ENCODE data around the gene ABCA3.

ABCA3 gene

GRCh38 chr16:2317231-2318020 lies 23.1 kb downstream of the ABCA3 start:
- TF ChIP-seq, protein P1, sequence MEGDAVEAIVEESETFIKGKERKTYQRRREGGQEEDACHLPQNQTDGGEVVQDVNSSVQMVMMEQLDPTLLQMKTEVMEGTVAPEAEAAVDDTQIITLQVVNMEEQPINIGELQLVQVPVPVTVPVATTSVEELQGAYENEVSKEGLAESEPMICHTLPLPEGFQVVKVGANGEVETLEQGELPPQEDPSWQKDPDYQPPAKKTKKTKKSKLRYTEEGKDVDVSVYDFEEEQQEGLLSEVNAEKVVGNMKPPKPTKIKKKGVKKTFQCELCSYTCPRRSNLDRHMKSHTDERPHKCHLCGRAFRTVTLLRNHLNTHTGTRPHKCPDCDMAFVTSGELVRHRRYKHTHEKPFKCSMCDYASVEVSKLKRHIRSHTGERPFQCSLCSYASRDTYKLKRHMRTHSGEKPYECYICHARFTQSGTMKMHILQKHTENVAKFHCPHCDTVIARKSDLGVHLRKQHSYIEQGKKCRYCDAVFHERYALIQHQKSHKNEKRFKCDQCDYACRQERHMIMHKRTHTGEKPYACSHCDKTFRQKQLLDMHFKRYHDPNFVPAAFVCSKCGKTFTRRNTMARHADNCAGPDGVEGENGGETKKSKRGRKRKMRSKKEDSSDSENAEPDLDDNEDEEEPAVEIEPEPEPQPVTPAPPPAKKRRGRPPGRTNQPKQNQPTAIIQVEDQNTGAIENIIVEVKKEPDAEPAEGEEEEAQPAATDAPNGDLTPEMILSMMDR (IDR thresholded peaks at IDR 0.05; ENCODE audit: unreplicated experiment in 3 of 3): no peak
- Mint-ChIP-seq H3K27me3 (ENCODE audit: low read depth) (peaks cover 12% of the 10 kb centered on the region), H3K4me3 (no peak overlapping the region), H3K27ac (no peak overlapping the region), H3K9me3 (no peaks in the 10 kb centered on the region), H3K36me3 (ENCODE audit: low read depth) (no peaks in the 10 kb centered on the region), H3K4me1 (peaks cover 5% of the 10 kb centered on the region)

DNA sequence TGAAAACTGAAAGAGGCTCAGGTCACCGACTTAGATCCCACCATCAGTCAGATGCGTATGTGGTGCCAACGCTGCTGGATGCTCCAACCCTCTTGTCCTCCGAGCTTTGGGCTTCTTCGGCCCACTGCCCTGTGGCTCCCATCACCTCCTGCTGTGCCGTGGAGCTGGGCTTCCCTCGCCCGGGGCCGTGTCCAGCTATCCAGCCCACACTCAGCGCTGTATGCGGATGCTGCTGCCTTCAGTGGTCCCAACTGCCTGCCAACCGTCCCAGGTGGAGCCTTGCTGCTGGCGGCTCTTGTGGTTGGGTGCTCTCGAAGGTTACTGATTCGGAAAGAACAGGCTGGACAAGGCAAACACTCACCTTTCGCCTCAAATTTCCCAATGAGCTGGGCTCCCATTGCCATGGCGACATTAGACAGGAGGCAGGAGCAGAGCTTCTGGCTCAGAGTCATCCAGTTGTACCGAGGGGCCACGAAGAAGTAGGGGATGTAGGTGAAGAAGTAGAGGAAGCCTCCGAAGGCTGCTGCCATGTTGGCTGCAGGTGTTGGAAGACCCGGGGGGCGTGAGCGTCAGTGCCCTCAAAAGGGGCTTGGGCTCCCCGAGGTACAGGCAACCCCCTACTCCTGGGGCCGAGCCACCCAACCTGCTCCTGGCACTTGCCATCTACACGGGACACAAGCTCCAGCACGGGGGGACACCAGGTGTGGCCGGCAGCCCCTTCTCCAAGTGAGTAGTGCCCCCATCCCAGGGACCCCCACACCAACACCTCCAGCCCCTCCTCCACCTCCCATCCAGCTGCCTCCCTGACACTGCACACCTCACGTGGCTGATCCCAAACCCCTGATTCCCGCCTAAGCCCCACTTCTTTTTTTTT lies 32.2 kb downstream of the ABCA3 start:
- H3K4me3 Mint-ChIP-seq: no peak overlapping the region
- no peaks in the 10 kb centered on the region for H3K9me3 Mint-ChIP-seq
- no peaks in the 10 kb centered on the region for H3K4me1 Mint-ChIP-seq
- TF ChIP-seq, protein P1 (IDR thresholded peaks at IDR 0.05; ENCODE audit: unreplicated experiment in 3 of 3): no peak
- H3K27me3 Mint-ChIP-seq (ENCODE audit: low read depth): peaks cover 5% of the 10 kb centered on the region
- no peak overlapping the region for H3K27ac Mint-ChIP-seq
- no peaks in the 10 kb centered on the region for H3K36me3 Mint-ChIP-seq (ENCODE audit: low read depth)

DNA sequence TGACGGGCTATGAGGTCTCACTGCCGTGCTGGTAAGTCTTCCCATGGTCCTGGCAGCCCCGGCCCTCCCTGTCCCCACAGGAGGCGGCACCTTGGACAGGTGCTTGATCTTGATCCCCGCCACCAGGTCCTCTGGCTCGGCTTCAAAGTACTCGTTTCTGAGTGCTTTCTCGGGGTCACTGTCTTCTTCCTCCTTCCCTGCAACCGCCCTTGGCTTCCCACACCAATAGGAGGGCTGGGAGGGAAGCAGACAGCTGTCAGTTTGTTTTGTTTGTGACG lies 40.7 kb downstream of the ABCA3 start:
- Mint-ChIP-seq H3K4me3 (no peak overlapping the region), H3K9me3 (no peaks in the 10 kb centered on the region), H3K27me3 (ENCODE audit: low read depth) (no peaks in the 10 kb centered on the region), H3K27ac (no peak overlapping the region), H3K36me3 (ENCODE audit: low read depth) (no peaks in the 10 kb centered on the region), H3K4me1 (no peaks in the 10 kb centered on the region)
- TF ChIP-seq, protein P1 (IDR thresholded peaks at IDR 0.05; ENCODE audit: unreplicated experiment in 3 of 3): no peak

DNA sequence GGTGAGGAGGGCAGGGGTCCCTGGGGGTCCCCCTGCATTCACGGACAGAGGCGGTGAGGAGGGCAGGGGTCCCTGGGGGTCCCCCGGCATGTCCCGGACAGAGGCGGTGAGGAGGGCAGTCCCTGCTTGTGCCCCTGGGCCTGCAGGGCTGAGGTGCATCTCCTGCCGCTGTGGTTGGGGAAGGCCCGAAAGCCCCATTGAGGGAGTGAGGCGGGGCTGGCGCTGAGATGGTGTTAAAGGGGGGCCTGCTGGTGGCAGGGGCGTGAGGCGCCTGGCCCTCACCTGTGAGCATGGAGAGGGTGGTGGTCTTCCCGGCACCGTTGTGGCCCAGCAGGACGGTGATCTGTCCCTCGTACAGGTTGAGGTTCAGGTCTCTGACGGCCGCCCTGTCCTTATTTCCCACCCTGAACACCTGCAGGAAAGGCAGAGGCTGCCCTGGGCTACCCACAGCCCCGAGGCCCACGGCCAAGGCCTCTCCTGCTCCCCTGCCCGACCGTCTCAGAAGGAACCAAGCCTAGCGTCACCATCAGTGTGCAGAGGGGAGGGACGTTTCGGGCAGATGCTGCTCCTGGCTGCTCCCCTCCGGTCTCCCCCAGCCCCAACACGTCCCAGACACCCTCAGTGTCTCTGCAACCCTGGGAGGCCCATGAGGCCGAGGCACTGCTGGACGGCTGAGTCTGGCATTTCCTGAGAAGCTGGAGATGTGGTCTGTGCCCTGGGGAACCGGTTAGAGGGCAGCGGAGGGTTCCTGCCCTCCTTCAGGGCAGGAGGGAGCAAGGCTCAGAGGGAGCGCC lies 41.2 kb downstream of the ABCA3 start:
- Mint-ChIP-seq H3K27me3 (ENCODE audit: low read depth) (no peaks in the 10 kb centered on the region), H3K4me1 (no peaks in the 10 kb centered on the region), H3K4me3 (no peak overlapping the region), H3K9me3 (no peaks in the 10 kb centered on the region), H3K27ac (no peak overlapping the region), H3K36me3 (ENCODE audit: low read depth) (no peaks in the 10 kb centered on the region)
- TF ChIP-seq, protein P1 (IDR thresholded peaks at IDR 0.05; ENCODE audit: unreplicated experiment in 3 of 3): no peak

DNA sequence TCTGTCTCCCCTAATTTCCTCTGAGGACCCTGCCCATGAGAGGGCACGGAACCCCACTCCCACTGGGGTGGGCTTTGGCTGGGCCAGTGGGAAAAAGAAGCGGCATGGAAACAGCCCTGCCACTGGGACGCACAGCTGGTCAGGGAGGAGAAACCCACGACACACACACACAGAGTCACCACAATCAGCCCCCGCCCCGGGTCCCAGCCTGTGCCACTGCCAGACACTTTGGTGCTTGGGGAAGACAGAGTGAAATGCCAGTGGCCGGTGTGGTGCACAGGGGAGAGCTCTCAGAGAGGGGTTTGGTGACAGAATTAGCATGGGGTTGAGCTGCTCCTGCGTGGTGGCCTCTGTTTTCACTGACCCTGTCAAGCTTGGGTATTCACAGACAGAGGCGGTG lies 41.9 kb downstream of the ABCA3 start:
- H3K4me3 Mint-ChIP-seq: no peak overlapping the region
- TF ChIP-seq, protein P1 (IDR thresholded peaks at IDR 0.05; ENCODE audit: unreplicated experiment in 3 of 3): no peak
- H3K27me3 Mint-ChIP-seq (ENCODE audit: low read depth): no peaks in the 10 kb centered on the region
- H3K9me3 Mint-ChIP-seq: no peaks in the 10 kb centered on the region
- no peaks in the 10 kb centered on the region for H3K4me1 Mint-ChIP-seq
- H3K27ac Mint-ChIP-seq: no peak overlapping the region
- H3K36me3 Mint-ChIP-seq (ENCODE audit: low read depth): no peaks in the 10 kb centered on the region
